Tibial artery (tissue), 4 donors: ENCODE results near the gene SCN1A.

ENCODE experiments used
- DNase-seq, 2 donors: peaks; one replicate each; pipeline ENCODE4 v3.0.0-alpha.2; 2019
- H3K27ac ChIP-seq, 2 donors: fragments of 200-600 bp; sonication (generic) in 1 of 2; 1 replicate in 1 of 2; 2 replicates in 1 of 2; pipeline ENCODE4 v1.5.1; 2018 to 2019; ENCODE audit warnings: mild to moderate bottlenecking in 1 of 2
- H3K27me3 ChIP-seq, 2 donors: fragments of 200-600 bp; sonication (generic) in 1 of 2; one replicate each; pipeline versions ENCODE4 v1.5.1 to v1.6.0; 2016 to 2019
- H3K36me3 ChIP-seq, 3 donors: fragments of 200-600 bp; sonication (generic) in 2 of 3; one replicate each; pipeline ENCODE4 v1.5.1; 2016 to 2019; ENCODE audit warnings: mild to moderate bottlenecking in 2 of 3
- H3K4me1 ChIP-seq, 4 donors: fragments of 200-600 bp; sonication (generic) in 2 of 4; 1 replicate in 3 of 4; 2 replicates in 1 of 4; pipeline ENCODE4 v1.5.1; 2016 to 2019
- H3K4me3 ChIP-seq, 2 donors: fragments of 200-600 bp; sonication (generic) in 1 of 2; 1 replicate in 1 of 2; 2 replicates in 1 of 2; pipeline ENCODE4 v1.5.1; 2018 to 2019; ENCODE audit warnings: mild to moderate bottlenecking in 2 of 2
- H3K9me3 ChIP-seq, 3 donors: fragments of 200-600 bp; sonication (generic) in 1 of 3; one replicate each; pipeline ENCODE4 v1.5.1; 2016 to 2019
- CTCF ChIP-seq, 2 experiments: fragments of 200-600 bp in 1 of 2; fragments of 450-650 bp in 1 of 2; IDR thresholded peaks; one replicate each; pipeline ENCODE4 v1.5.1; 2017 to 2019; ENCODE audit warnings: antibody characterized with exemption in 2 of 2, mild to moderate bottlenecking in 1 of 2, moderate library complexity in 1 of 2
- intact Hi-C: fragments of 100-400 bp; cut with DNase I; formaldehyde crosslinking; loops from one replicate; pipeline ENCODE4 v1.15.0; 2023; ENCODE audit warnings: low total_unique reads

SCN1A gene

DNA sequence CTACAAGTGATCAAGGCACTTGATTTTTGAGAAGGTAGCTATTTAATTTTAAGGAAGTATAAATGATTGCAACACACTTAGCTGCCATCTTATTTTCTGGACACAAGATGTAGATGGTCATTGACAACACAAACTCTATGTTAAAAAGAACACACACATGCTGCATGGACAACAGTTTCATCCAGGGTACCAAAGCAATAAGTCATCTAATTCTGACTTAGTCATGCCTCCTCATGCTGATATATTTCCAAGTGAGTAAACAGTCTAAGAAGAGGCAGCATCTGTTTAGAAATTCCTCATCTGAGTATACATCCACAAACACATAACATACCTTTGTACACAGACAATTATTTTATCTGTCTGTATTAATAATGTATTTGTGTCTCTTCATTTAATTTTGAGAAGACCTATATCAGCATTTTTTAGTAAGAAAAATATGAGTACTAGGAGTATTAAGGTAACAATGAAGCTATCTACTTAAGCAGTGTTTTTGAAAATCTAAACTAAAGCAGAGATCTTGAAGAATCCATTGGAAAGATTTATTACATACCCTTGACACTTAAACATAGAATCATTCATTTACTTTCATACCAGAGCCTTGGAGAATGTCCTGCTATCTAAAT is 84.9 kb downstream of the SCN1A start:
- no peaks in the 10 kb centered on the region for H3K36me3 ChIP-seq
- H3K9me3 ChIP-seq: no peaks in the 10 kb centered on the region
- no peak for TF ChIP-seq CTCF (IDR thresholded peaks at IDR 0.05)
- H3K27me3 ChIP-seq: no peaks in the 10 kb centered on the region
- no peak overlapping the region for H3K27ac ChIP-seq
- no peak for DNase-seq
- no peaks in the 10 kb centered on the region for H3K4me1 ChIP-seq
- intact Hi-C loops: no loop called here
- H3K4me3 ChIP-seq: no peak overlapping the region

GRCh38 chr2:166042356-166042755 is 85.5 kb downstream of the SCN1A start:
- Histone ChIP-seq H3K27ac (no peak overlapping the region), H3K4me1 (no peaks in the 10 kb centered on the region), H3K9me3 (no peaks in the 10 kb centered on the region), H3K36me3 (no peaks in the 10 kb centered on the region), H3K27me3 (no peaks in the 10 kb centered on the region), H3K4me3 (no peak overlapping the region)
- intact Hi-C loops: no loop called here
- no peak for TF ChIP-seq CTCF (IDR thresholded peaks at IDR 0.05)
- no peak for DNase-seq

- Histone ChIP-seq H3K36me3 (no peaks in the 10 kb centered on the region), H3K9me3 (no peaks in the 10 kb centered on the region), H3K27me3 (no peaks in the 10 kb centered on the region), H3K4me1 (no peaks in the 10 kb centered on the region), H3K4me3 (no peak overlapping the region), H3K27ac (no peak overlapping the region)
- intact Hi-C loops: no loop called here
- DNase-seq: no peak
- no peak for TF ChIP-seq CTCF (IDR thresholded peaks at IDR 0.05)
These were observed 86.2 kb downstream of the SCN1A start for GRCh38 chr2:166041613-166042012.

DNA sequence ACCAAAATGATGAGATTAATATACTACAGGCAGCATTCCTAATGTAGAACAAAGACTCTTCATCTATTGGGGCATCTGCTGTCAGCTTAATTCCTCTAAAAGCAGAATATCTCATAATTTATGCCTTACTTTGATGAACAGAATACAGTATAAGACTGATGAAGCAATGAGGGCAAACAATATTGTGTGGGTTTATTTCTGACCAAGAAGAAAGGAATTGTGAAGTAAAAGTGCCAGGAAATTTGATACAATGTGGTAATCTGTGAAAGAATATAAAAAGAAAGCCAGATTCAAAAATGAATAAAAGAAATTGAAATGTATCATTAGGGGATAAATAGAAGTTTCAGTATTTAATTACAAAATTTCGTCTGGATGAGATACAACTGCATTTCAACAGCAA is 95.5 kb downstream of the SCN1A start:
- H3K9me3 ChIP-seq: no peaks in the 10 kb centered on the region
- no peaks in the 10 kb centered on the region for H3K36me3 ChIP-seq
- DNase-seq: no peak
- intact Hi-C loops: no loop called here
- no peak overlapping the region for H3K27ac ChIP-seq
- TF ChIP-seq CTCF (IDR thresholded peaks at IDR 0.05): no peak
- H3K27me3 ChIP-seq: no peaks in the 10 kb centered on the region
- H3K4me1 ChIP-seq: no peaks in the 10 kb centered on the region
- no peak overlapping the region for H3K4me3 ChIP-seq

GRCh38 chr2:166031054-166031453 is 96.8 kb downstream of the SCN1A start:
- Histone ChIP-seq H3K27me3 (no peaks in the 10 kb centered on the region), H3K4me3 (no peak overlapping the region), H3K27ac (no peak overlapping the region), H3K4me1 (no peaks in the 10 kb centered on the region), H3K9me3 (no peaks in the 10 kb centered on the region), H3K36me3 (no peaks in the 10 kb centered on the region)
- no peak for DNase-seq
- no peak for TF ChIP-seq CTCF (IDR thresholded peaks at IDR 0.05)
- intact Hi-C loops: no loop called here

DNA sequence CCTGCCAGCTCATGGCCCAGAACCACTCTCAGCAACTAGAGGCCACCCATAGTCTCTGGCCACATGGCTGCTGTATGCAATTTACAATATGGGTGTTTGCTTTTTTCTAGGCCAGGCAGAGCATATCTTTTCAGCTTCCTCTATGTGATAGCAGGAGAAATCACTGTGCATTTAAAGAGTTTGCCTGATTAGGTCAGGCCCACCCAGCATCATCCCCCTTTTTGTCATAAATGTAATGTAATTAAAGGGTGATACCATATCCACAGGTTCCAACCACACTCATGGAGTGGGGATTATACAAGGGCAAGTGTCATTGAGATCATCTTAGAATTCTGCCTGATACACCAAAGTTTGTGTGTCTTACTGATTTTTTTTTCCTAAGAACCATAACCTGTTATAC is 102.5 kb downstream of the SCN1A start:
- Histone ChIP-seq H3K27me3 (no peaks in the 10 kb centered on the region), H3K4me3 (no peak overlapping the region), H3K27ac (no peak overlapping the region), H3K4me1 (no peaks in the 10 kb centered on the region), H3K36me3 (no peaks in the 10 kb centered on the region), H3K9me3 (no peaks in the 10 kb centered on the region)
- TF ChIP-seq CTCF (IDR thresholded peaks at IDR 0.05): no peak
- no peak for DNase-seq
- intact Hi-C loops: no loop called here
